H1 (cell line): ENCODE measurements around the gene TFF1. TPM values are rescaled to one million over a fixed set of nuclear protein-coding genes. Genes with fewer than 3 reads are reported as not detected.

ENCODE experiments used
- CTCF ChIA-PET: fragments of 300-600 bp; sonication (Branson Sonifier 250); formaldehyde crosslinking; loops from one replicate; lab custom pipeline; 2021; ENCODE audit not compliant: partially characterized antibody; lab: Charles Lee
- POLR2A ChIA-PET: fragments of 300-600 bp; sonication (Branson Sonifier 250); formaldehyde crosslinking; loops from one replicate; lab custom pipeline; 2021; ENCODE audit warnings: inconsistent platforms; ENCODE audit not compliant: partially characterized antibody; lab: Charles Lee
- DNase-seq, 2 experiments: peaks; one replicate each; pipeline versions ENCODE4 v3.0.0 to v3.0.0-alpha.2; 2010 to 2022; ENCODE audit warnings: low spot score in 2 of 2, low read depth in 1 of 2, mixed read lengths in 1 of 2
- FAIRE-seq: peaks from 2 replicates; lab custom pipeline; 2011; peaks lifted over from hg19 to GRCh38; lab: Jason Lieb, UNC
- H2AFZ ChIP-seq: 2 replicates; pipeline ENCODE4 v1.8.1; 2012; ENCODE audit warnings: low read length, inconsistent platforms
- H2AK5ac ChIP-seq: 2 replicates; pipeline ENCODE4 v1.6.1; 2013; ENCODE audit warnings: low read depth, low read length
- H2BK120ac ChIP-seq: replicated peaks from 2 replicates; pipeline ENCODE3; 2013; ENCODE audit warnings: low read depth, low read length, inconsistent platforms
- H2BK12ac ChIP-seq: 2 replicates; pipeline ENCODE4 v1.6.1; 2013; ENCODE audit warnings: low read depth, low read length
- H2BK15ac ChIP-seq: 2 replicates; pipeline ENCODE4 v1.6.1; 2013; ENCODE audit warnings: low read length
- H2BK20ac ChIP-seq: 2 replicates; pipeline ENCODE4 v1.6.1; 2013; ENCODE audit warnings: low read length
- H2BK5ac ChIP-seq: 2 replicates; pipeline ENCODE4 v1.6.1; 2013; ENCODE audit warnings: low read depth, low read length
- H3K14ac ChIP-seq: 2 replicates; pipeline ENCODE4 v1.6.1; 2013; ENCODE audit warnings: inconsistent platforms; ENCODE audit not compliant: insufficient read length
- H3K18ac ChIP-seq: 2 replicates; pipeline ENCODE4 v1.6.1; 2013; ENCODE audit warnings: low read length; ENCODE audit errors: extremely low read depth
- H3K23ac ChIP-seq: 2 replicates; pipeline ENCODE4 v1.6.1; 2013; ENCODE audit warnings: inconsistent platforms; ENCODE audit not compliant: insufficient read length
- H3K23me2 ChIP-seq: 2 replicates; pipeline ENCODE4 v1.6.1; 2013; ENCODE audit warnings: low read depth, low read length
- H3K27ac ChIP-seq: 2 replicates; pipeline ENCODE4 v1.6.1; 2011; ENCODE audit warnings: low read depth, low read length, inconsistent platforms
- H3K27me3 ChIP-seq, 4 experiments: replicated peaks in 1 of 4; 1 replicate in 1 of 4; 2 replicates in 3 of 4; pipeline versions ENCODE4 v1.6.1 to v1.8.1; 2011 to 2013; ENCODE audit warnings: low read length in 3 of 4, mild to moderate bottlenecking in 3 of 4, inconsistent platforms in 2 of 4, mixed read lengths in 2 of 4, moderate library complexity in 1 of 4; ENCODE audit not compliant: control insufficient read depth in 3 of 4, insufficient read depth in 3 of 4; ENCODE audit errors: extremely low read depth in 1 of 4
- H3K36me3 ChIP-seq, 4 experiments: 2 replicates each; pipeline versions ENCODE4 v1.6.1 to v1.8.1; 2011 to 2013; ENCODE audit warnings: mild to moderate bottlenecking in 4 of 4, low read length in 3 of 4, moderate library complexity in 2 of 4, control low read depth in 1 of 4, inconsistent platforms in 1 of 4; ENCODE audit not compliant: insufficient read depth in 4 of 4, control insufficient read depth in 2 of 4
- H3K4ac ChIP-seq: replicated peaks from 2 replicates; pipeline ENCODE3; 2013; ENCODE audit warnings: low read length, low read depth, mixed read lengths, inconsistent platforms; ENCODE audit not compliant: insufficient read length
- H3K4me1 ChIP-seq, 4 experiments: replicated peaks in 1 of 4; 1 replicate in 1 of 4; 2 replicates in 3 of 4; pipeline versions ENCODE4 v1.6.1 to v1.8.1; 2011 to 2013; ENCODE audit warnings: low read length in 3 of 4, inconsistent platforms in 2 of 4, mixed read lengths in 1 of 4; ENCODE audit not compliant: insufficient read depth in 4 of 4, control insufficient read depth in 3 of 4
- H3K4me2 ChIP-seq, 2 experiments: 2 replicates each; pipeline versions ENCODE4 v1.6.1 to v1.8.1; 2011 to 2013; ENCODE audit warnings: low read depth in 2 of 2, low read length in 2 of 2, control low read depth in 1 of 2, inconsistent platforms in 1 of 2, mild to moderate bottlenecking in 1 of 2; ENCODE audit not compliant: insufficient read depth in 1 of 2
- H3K4me3 ChIP-seq, 4 experiments: fragments of 200-600, 300-600 bp in 1 of 4; sonication (generic), shearing (Covaris generic), sonication (Bioruptor Twin) in 1 of 4; 2 replicates each; pipeline versions ENCODE4 v1.5.1 to v1.8.1; 2011 to 2016; ENCODE audit warnings: low read length in 4 of 4, low read depth in 3 of 4, control low read depth in 2 of 4, inconsistent platforms in 2 of 4, mild to moderate bottlenecking in 2 of 4, mixed read lengths in 1 of 4, moderate library complexity in 1 of 4; ENCODE audit not compliant: insufficient read depth in 2 of 4; ENCODE audit errors: extremely low read depth in 1 of 4
- H3K56ac ChIP-seq: replicated peaks from 2 replicates; pipeline ENCODE3; 2013; ENCODE audit warnings: low read depth, mild to moderate bottlenecking, mixed read lengths, low read length, inconsistent platforms; ENCODE audit not compliant: insufficient read length
- H3K79me1 ChIP-seq: 2 replicates; pipeline ENCODE4 v1.6.1; 2013; ENCODE audit warnings: low read depth, low read length, control low read depth
- H3K79me2 ChIP-seq, 2 experiments: 2 replicates each; pipeline versions ENCODE4 v1.6.1 to v1.8.1; 2012 to 2013; ENCODE audit warnings: low read length in 2 of 2, mild to moderate bottlenecking in 2 of 2, inconsistent platforms in 1 of 2; ENCODE audit not compliant: insufficient read depth in 2 of 2, control insufficient read depth in 1 of 2
- H3K9ac ChIP-seq, 4 experiments: replicated peaks in 1 of 4; 1 replicate in 1 of 4; 2 replicates in 3 of 4; pipeline versions ENCODE4 v1.6.1 to v1.8.1; 2011 to 2013; ENCODE audit warnings: low read depth in 3 of 4, low read length in 3 of 4, control low read depth in 2 of 4, mild to moderate bottlenecking in 2 of 4, moderate library complexity in 2 of 4, inconsistent platforms in 1 of 4; ENCODE audit errors: extremely low read depth in 1 of 4
- H3K9me3 ChIP-seq, 2 experiments: 2 replicates each; pipeline versions ENCODE4 v1.6.1 to v1.8.1; 2012 to 2013; ENCODE audit warnings: mild to moderate bottlenecking in 2 of 2, moderate library complexity in 2 of 2, control low read depth in 1 of 2, inconsistent platforms in 1 of 2, low read depth in 1 of 2, low read length in 1 of 2, mixed read lengths in 1 of 2; ENCODE audit not compliant: insufficient read depth in 2 of 2
- H4K20me1 ChIP-seq, 2 experiments: replicated peaks in 1 of 2; 2 replicates each; pipeline versions ENCODE3 to v1.8.1; 2011 to 2013; ENCODE audit warnings: inconsistent platforms in 2 of 2, low read length in 2 of 2, mild to moderate bottlenecking in 1 of 2; ENCODE audit not compliant: insufficient read depth in 2 of 2, control insufficient read depth in 1 of 2
- H4K5ac ChIP-seq: 2 replicates; pipeline ENCODE4 v1.6.1; 2013; ENCODE audit warnings: low read length, low read depth, mixed read lengths, inconsistent platforms; ENCODE audit not compliant: insufficient read length
- H4K8ac ChIP-seq: 2 replicates; pipeline ENCODE4 v1.8.0; 2013; ENCODE audit warnings: mild to moderate bottlenecking, moderate library complexity, low read length, inconsistent platforms; ENCODE audit not compliant: insufficient read depth; ENCODE audit errors: extremely low read depth
- H4K91ac ChIP-seq: replicated peaks from 2 replicates; pipeline ENCODE3; 2013; ENCODE audit warnings: low read length, mixed read lengths, inconsistent platforms; ENCODE audit not compliant: insufficient read length
- BCL11A ChIP-seq, 2 experiments: IDR thresholded peaks; one replicate each; pipeline ENCODE4 v1.6.1; 2011; ENCODE audit warnings: low read depth in 2 of 2, low read length in 2 of 2, mild to moderate bottlenecking in 2 of 2
- EP300 ChIP-seq, 2 experiments: IDR thresholded peaks; 1 replicate in 1 of 2; 2 replicates in 1 of 2; pipeline ENCODE4 v1.6.1; 2011 to 2012; ENCODE audit warnings: low read depth in 2 of 2, low read length in 2 of 2, mild to moderate bottlenecking in 2 of 2, borderline replicate concordance in 1 of 2, inconsistent platforms in 1 of 2, moderate library complexity in 1 of 2
- EZH2 ChIP-seq: fragments of 200-600 bp; sonication (generic); IDR thresholded peaks from 2 replicates; pipeline ENCODE4 v1.7.1; 2012; ENCODE audit warnings: low read depth, mild to moderate bottlenecking, moderate library complexity, low read length, inconsistent platforms; ENCODE audit not compliant: severe bottlenecking
- WGBS, 2 experiments: shearing (Covaris generic) in 1 of 2; methylation state at CpG; one replicate each; pipeline versions ENCODE4 v1.1.6 to v1.1.7; 2013 to 2015; ENCODE audit warnings: low lambda C conversion rate in 2 of 2, mixed read lengths in 2 of 2, inconsistent platforms in 1 of 2, low coverage in 1 of 2, missing lambda C conversion rate in 1 of 2; ENCODE audit not compliant: insufficient replicate concordance in 2 of 2, insufficient coverage in 1 of 2, insufficient read length in 1 of 2; ENCODE audit errors: extremely low coverage in 1 of 2, missing lambda C conversion rate in 1 of 2; 5-methylcytosine and 5-hydroxymethylcytosine counted together
- polyA plus RNA-seq, 7 experiments: library from polyadenylated mRNA; depleted of rRNA in 3 of 7; stranded (reverse) in 5 of 7; unstranded in 2 of 7; fragments of >200 nt in 5 of 7; fragments of 200-250 nt in 2 of 7; gene quantifications; 1 replicate in 5 of 7; 2 replicates in 1 of 7; 4 replicates in 1 of 7; pipeline versions ENCODE4 v1.2.1 to v1.2.3, GENCODE V29; 2011 to 2013; ENCODE audit warnings: missing spikeins in 2 of 7, mixed read lengths in 2 of 7
- total RNA-seq: library from RNA; stranded (reverse); fragmentation: NEBNext Ultra II Directional; extraction: Animal tissue kit (Norgen Biotek cat#: 25700); gene quantifications from 2 replicates; pipeline ENCODE4 v1.2.1, GENCODE V29; 2021

The TFF1 gene
- total and polyA plus RNA-seq, 2 of the 8 experiments (the other 6 are each of a cell fraction or from before 2014, with no cell fraction given), result not detected

DNA sequence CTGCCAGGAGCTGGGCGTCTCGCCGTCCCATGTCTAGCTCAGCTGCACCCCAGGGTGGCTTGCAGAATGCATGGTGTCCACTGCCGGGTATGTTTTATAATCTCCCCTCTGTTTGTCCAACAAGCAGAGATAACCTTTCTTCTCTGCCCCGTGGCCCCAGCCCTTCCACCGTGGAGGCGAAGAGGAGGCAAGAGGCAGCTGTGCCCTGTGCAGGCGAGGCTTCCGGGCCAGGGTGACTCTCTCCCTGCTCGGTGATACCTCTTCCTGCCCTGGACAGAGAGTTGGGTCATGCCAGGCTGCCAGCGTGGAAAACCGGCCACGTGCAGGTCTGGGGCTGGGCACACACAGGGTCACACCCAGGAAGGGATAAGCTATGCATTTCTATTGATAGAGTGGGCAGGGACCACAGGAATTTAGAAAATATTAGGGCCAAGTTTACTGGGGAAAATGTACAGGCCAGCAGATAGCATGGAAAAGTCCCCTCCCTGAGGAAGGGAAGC lies 15.4 kb downstream of the TFF1 start, which contains the start of gene TFF2:
TSS of gene TFF2 (minus strand) at position 68 of the 500 bp plus-strand sequence. CDS start at position 31, 37 bp downstream.
- Histone ChIP-seq H3K14ac (no peak within 1 kb of the TSS), H3K79me2 (no peaks in the 10 kb centered on the region), H3K36me3 (no peaks in the 10 kb centered on the region), H3K23me2 (no peaks in the 10 kb centered on the region), H2AK5ac (no peak within 1 kb of the TSS), H3K56ac (no peak within 1 kb of the TSS), H4K91ac (no peak within 1 kb of the TSS), H3K79me1 (no peaks in the 10 kb centered on the region), H4K8ac (no peak within 1 kb of the TSS), H4K20me1 (no peaks in the 10 kb centered on the region), H3K4me3 (no peak within 1 kb of the TSS), H2BK12ac (no peak within 1 kb of the TSS), H3K27ac (no peak within 1 kb of the TSS), H4K5ac (no peak within 1 kb of the TSS), H2BK5ac (no peak within 1 kb of the TSS), H3K4me2 (no peak within 1 kb of the TSS), H2BK15ac (no peak within 1 kb of the TSS), H2AFZ (no peak within 1 kb of the TSS), H3K9ac (no peak within 1 kb of the TSS), H3K18ac (no peak within 1 kb of the TSS), H2BK20ac (no peak within 1 kb of the TSS), H3K27me3 (no peaks in the 10 kb centered on the region), H3K9me3 (no peaks in the 10 kb centered on the region), H2BK120ac (no peak within 1 kb of the TSS), H3K23ac (no peak within 1 kb of the TSS), H3K4ac (no peak within 1 kb of the TSS), H3K4me1 (no peaks in the 10 kb centered on the region)
- ChIA-PET CTCF (no interaction called here), POLR2A (no interaction called here)
- FAIRE-seq (no peak), DNase-seq (peak in 1 of 2 experiments; percentile 39)
- 95% methylated on average over 13 of the region's 13 CpGs; no CpG with 5 or more reads in 1 of the 2 experiments for whole genome bisulfite sequencing, 2 experiments
- TF ChIP-seq EP300 (IDR thresholded peaks at IDR 0.05; ENCODE audit: borderline replicate concordance in 1 of 2, low read depth in 2 of 2, low read length in 2 of 2) (no peak), BCL11A (IDR thresholded peaks at IDR 0.05; ENCODE audit: low read depth in 2 of 2, low read length in 2 of 2) (no peak), EZH2 (no peak)
